Stimulated activated CD4-positive, alpha-beta T cell treated with anti-CD3 and anti-CD28 coated beads, Interleukin-2, amount 100 ng/mL, for 24 hours (primary cell): ENCODE results near the gene NAV3.
"Not testable (repeated sequence)": the region's sequence is repeated elsewhere in the genome, so short reads cannot be mapped to it uniquely, and the experiment has no call there.

Source experiments
- DNase-seq, 2 donors: peaks; one replicate each; pipeline ENCODE4 v3.0.0-alpha.2; 2020

NAV3 gene

DNA sequence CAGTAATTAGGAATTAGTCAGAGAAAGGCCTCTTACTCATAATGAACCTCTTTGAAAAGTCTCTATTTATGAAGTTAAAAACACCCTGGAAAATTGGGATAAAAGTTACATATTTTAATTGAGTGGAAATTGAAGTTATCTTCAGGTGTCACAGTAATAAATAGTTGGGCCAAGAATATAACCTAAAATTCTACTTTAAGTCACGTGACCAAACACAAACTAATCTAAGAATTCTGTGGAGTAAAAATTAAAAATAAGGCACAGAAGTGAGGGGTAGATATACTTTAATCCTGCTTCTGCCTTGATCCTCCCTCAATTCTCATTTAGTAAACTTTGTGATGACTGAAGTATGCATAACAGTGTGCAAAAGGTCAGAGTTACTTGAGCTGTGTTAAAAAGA lies 226.4 kb downstream of the NAV3 start:
- no peak for DNase-seq

DNA sequence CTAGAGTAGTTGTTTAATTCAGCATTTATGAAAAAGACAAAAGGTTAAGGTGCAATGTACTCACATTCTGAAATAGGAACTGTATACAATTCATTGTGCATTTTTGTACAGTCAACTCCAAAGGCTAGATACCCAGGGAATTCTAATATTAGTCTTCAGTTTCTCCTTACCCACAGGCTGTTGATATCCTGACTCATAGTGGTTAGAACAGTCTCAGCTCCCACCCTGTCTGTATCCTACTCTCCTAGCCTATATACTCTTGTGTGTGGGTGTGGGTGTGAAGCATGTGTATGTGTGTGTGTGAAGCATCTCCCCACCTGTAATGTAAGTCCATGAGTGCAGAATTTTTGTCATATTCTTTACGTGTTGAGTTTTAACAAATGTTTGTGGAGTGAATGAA lies 229.5 kb downstream of the NAV3 start:
- no peak for DNase-seq

DNA sequence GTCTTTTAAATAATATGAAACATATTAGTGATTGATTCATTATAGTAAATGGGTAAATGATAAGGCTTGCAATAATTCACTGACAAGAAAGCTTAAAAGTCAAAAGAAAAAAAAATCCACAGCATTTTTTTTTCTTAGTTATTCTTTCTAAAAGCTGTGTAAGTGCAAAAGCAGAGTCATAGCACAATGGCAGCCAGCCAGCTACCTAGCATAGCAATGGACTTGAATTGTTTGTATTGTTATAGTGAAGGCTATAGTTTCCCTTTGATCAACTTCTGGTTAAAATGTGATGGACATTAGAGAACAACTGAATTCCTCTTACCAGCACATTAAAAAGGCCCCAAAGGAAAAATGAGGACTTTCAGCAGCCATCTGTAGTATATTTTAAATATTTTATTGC lies 232.1 kb downstream of the NAV3 start:
- no peak for DNase-seq

DNA sequence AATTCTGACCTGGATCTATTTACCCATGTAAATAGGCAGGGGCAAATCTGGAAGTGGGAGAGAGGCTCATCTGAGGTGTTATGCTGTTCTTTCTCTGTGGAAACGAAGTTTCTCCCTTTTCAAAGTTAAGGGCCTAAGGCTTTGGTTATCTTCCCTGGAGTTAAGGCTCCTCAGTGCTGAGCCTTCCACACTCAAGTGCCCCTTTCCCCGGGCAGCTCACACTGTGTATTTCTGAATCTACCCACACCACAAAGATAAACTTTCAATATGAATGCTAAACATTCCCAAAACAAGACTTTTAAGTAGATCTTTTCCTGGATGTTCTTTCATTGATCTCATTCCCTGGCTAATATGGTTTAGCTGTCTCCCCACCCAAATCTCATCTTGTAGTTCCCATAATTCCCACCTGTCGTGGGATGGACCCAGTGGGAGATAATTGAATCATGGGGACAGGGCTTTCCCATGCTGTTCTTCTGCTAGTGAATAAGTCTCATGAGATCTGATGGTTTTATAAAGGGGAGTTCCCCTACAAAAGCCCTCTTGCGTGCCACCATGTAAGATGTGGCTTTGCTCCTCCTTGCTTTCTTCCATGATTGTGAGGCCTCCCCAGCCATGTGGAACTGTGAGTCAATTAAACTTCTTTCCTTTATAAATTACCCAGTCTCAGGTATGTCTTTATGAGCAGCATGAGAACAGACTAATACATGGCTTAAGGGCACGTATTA lies 251.1 kb downstream of the NAV3 start:
- no peak for DNase-seq

DNA sequence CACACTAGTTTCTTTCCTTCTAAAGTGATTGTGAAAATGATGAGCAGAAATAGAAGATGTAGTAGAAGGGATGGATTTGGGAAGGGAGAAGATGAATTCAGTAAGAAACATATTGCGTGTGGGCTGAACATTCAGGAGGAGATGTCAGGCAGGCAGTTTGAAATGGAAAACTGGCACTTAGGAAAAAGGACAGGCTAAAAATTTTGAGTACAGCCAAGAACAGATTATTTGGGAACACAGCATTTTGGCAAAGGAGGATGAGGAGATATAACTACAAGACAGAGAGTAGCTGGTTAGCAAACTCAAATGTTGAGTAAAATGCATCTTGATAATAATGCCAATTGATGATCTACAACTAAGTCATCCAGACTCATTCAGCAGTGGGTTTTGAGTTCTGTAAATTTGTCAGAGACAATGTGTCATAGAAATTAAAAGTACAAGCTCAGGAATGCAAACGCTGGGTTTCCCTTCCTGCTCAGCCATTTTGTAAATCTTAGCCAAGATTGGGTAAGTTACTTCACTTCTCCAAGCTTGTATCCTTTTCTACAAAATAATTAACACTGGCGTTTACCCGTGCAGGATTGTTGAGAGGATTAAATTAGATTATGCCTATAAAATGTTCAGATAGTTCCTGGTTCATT lies 255.0 kb downstream of the NAV3 start:
- DNase-seq: no peak

DNA sequence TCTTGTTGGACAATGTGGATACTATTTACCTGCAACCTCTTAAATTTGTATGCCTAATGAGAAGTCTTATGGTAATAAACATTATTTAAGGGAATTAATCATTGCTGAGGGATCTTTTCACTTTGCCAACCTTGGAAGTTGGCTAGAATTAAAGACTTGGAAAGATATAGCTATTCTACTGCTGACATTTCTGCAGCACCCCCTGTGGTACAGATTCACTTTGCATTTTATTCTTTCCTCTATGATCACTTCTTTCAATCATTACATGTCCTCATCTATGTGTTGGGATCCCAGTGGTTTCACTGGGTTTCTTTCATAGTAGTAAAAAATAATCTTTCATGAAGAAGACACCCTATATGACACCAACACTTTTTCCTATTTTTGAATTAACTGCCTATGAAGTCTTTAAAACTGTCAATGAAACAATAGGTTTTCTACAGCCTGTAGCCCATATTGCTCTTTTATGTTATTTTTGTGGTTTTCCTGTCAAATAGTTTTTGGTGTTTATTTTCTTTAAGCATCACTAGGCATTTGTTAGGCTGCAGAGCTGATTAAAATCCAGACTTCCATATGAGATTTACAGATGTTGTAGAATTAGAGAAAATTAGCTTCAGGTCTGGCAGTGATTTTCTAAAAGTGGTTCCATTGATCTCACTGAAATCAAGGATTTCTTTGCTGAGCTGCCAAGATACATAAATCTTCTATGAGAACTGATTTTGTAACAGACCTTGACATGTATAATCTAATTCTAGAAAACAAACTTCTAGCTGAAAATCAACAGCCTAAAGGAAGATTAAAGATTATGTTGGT lies 256.1 kb downstream of the NAV3 start:
- no peak for DNase-seq

DNA sequence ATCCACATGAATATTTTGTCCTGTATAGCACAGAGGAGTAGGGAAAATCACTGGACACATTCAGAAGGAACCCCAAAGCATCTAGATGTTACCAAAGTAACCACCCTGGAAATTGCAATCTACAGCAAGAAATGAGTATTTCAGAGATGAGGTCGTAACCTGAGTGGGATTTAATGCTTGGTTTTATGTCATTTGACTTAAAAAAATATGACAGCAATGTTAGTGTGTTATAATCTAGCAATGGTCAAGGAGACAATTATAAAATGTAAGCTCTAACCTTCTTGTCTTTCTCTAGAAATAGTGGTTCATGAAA lies 256.6 kb downstream of the NAV3 start:
- DNase-seq: no peak

DNA sequence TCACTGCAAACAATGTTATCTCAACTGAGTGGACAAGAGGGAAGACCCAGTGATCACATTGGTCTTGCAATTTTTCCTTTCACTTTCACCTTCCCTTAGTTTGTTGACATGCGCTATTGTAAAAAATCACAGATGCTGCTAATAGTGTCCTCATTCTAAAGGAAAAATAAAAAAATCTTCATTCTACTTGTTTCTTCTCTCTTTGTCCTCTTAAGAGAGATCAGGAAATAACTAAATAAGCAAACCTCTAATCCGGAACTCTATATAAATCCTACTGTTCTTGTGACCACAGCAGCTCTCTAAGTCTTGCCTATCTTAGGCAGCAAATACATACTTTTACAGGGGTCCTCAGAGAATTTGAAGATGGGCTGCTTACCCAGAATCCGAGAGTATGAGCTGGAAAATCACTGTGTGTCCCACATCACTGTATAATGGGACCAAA lies 257.7 kb downstream of the NAV3 start:
- no peak for DNase-seq

DNA sequence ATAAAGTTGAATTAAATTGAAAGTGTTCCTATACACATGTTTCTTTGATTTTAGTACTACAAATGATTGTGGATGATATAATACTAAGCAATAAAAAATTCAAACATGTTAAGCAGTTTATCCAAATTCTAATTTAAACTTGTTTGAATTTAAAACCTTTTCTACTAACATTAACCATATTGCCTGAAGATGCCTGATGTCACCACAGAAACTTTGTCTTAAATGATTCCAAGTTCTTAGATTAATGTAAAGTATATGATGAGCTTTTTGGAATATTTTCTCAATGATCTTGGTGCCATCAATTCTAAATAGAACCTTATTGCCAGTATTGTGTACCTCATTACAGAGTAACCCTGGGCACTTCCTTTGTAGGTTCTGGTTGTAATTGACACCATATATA lies 259.6 kb downstream of the NAV3 start:
- DNase-seq: no peak

DNA sequence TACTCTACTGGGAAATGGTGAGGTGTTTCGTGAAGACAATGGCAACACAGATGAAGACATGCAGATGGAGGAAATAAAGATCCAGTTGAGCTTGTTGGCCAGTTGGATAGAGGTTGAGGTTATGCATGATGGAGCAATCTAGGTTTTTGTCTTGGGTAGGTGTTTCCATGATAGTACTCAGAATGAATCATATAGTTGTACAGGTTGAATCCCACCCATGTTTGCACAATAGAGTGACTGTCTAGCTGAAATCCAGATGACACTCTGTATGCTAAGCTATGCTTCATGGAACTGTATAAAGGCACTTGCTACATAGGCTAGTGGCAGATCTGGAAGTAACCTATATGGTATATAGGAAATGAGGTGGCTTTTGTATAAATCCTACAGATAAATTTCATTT lies 264.9 kb downstream of the NAV3 start:
- DNase-seq: no peak

DNA sequence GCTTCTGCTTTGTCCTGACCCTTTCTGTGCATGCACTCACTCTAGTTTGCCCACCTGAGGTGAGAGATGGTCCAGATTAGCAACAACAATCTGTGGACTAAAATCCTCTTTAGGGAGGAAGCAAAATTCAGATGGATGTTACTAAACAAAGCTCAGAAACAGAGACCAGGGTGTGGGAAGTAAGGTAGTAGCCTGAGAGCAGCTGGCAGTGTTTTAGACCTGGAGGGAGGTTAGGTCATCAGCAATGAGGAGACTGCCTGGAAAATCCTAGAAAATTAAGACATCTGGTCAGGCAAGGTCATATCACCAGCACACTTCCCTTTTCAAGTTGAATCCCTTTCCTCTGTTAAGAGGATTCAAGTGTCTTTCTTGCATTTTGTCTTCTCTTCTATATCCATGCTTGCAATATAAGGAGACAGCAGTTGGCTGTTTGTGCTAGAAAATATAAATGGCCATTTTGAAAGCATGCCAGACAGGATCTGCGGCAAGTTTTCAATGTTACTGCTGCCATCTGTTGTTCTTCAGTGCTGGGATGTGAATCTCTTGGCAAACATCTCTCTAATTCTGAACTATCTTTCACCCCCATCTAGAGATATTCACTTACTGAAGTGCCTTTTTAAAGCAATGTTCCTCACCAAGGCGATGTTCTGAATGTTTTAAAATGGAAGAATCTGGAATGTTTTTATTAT lies 266.4 kb downstream of the NAV3 start:
- DNase-seq: no peak

DNA sequence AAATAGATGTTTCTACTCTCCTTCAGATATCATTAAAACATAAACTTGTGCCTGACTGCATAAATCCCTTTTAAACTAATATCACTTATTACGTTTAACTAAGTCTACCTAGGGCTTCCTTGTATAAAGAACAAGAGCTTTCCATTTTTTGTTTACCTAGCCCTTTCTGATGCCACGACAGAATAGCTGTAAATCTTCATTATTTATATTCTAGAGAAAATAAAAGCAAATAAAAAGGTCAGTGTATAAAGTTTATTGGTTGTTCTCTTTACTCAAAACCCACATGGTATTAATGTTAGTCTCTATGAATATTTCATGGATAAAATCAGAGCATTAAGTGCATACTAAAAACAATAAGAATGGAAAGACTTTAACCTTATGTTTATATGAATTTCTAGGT lies 269.1 kb downstream of the NAV3 start:
- no peak for DNase-seq

DNA sequence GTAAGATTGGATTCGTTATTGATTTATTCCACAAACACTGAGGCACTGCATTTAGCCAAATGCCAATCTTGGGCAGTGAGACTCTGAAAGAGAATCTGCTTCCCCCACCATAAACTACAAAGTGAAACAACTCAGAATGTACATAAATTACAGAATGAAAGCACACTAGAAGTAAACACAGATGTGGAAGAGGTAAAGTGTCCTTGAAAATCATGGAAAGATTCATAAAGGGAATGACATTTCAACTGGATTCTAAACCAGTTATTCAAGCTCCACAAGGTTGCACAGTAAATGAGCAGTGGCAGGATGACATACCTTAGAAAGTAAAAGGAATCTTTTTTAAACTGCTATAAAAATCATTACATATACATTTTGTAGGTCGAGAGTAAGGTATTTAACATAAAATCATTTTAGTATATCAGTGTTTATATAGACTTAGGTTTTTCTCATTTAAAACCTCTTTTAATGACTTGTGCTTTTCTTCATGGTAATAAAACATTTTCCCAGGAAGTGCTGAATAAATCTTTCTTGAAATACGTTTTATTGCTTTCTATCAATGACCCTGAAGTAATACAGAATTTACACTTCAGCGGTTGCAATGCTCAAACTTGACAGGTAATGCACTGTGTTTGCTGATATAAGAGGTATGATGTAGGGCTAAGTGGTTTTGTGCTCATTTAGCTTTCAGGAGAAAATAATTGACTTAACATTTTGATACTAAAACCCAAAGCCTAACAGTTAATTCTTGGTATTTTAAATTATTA lies 270.6 kb downstream of the NAV3 start:
- no peak for DNase-seq

DNA sequence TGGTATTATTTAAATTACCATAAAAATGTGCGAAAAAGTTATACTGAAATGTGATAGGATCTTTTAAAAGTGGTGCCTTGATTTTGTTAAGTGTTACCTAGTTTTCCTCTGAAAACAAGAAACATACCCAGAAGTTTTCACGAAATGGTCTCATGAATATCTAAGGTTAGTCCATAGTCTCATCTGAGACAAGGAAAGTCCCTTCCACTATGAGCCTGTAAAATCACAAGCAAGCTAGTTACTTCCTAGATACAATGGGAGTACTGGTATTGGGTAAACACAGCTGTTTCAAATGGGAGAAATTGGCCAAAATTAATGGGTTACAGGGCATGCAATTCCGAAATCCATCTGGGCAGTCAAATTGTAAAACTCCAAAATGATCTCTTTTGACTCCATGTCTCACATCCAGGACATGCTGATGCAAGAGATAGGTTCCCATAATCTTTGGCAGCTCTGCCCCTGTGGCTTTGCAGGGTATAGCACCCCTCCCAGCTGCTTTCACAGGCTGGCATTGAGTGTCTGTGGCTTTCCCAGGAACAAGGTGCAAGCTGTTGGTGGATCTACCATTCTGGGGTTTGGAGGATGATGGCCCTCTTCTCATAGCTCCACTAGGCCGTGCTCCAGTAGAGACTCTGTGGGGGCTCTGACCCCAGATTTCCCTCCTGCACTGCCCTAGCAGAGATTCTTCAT lies 271.4 kb downstream of the NAV3 start:
- no peak for DNase-seq

DNA sequence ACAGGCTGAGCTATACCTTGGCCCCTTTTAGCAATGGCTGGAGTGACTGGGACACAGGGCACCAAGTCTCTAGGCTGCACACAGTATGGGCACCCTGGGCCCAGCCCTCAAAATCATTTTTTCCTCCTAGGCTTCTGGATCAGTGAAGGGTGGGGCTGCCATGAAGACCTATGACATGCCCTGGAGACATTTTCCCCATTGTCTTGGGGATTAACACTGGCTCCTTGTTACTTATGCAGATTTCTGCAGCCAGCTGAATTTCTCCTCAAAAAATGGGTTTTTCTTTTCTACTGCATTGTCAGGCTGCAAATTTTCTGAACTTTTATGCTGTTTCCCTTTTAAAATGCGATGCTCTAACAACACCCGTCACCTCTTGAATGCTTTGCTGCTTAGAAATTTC lies 272.1 kb downstream of the NAV3 start:
- DNase-seq: not testable (repeated sequence)

DNA sequence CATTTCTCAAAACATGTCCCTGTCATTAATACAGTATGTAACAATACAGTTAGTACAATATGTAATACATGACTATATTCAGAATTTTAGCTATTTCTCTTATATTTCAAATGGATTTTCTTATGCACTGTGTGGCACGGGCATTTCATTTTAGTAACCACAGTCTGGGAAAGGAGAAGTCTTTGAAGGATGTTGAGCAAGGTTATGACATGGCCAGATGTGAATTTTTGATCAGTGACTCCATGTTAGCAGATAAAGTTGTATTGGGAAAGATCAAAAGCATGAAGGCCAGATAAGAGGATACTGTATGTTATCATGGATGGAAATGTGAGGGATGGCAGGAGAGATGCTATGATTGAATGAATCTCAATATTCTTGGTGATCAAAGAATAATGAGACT lies 285.2 kb downstream of the NAV3 start:
- no peak for DNase-seq

DNA sequence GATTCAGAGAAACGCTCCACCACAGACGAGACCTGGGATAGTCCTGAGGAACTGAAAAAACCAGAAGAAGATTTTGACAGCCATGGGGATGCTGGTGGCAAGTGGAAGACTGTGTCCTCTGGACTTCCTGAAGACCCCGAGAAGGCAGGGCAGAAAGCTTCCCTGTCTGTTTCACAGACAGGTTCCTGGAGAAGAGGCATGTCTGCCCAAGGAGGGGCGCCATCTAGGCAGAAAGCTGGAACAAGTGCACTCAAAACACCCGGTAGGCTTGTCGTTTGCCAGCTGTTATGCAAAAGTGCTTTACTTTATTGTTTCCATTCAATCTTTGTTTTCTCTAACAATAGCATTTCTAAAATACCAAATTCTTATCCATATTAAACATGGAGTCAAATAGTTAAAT lies 287.3 kb downstream of the NAV3 start:
- no peak for DNase-seq

DNA sequence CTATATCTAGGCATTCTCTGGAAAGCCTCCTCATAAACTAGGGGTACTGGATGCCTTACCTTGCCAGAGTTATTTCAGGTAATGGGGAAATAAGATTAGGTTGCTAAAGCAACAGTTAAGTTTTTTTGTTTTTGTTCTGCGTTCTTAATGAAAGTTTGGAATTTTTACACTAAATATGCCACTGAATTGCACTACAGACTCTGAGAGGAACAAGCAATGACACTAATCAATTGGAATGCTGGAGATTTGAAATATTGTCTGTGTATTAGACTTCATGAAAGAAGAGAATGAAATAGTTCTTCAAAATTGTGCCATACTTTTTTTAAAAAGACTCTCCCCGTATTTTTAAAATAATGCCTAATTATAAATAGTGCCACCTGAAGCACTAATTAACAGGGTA lies 287.8 kb downstream of the NAV3 start:
- no peak for DNase-seq

DNA sequence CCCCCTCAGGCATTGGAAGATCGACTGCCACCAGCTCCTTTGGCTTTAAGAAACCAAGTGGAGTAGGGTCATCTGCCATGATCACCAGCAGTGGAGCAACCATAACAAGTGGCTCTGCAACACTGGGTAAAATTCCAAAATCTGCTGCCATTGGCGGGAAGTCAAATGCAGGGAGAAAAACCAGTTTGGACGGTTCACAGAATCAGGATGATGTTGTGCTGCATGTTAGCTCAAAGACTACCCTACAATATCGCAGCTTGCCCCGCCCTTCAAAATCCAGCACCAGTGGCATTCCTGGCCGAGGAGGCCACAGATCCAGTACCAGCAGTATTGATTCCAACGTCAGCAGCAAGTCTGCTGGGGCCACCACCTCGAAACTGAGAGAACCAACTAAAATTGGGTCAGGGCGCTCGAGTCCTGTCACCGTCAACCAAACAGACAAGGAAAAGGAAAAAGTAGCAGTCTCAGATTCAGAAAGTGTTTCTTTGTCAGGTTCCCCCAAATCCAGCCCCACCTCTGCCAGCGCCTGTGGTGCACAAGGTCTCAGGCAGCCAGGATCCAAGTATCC lies 288.7 kb downstream of the NAV3 start:
- DNase-seq: no peak

DNA sequence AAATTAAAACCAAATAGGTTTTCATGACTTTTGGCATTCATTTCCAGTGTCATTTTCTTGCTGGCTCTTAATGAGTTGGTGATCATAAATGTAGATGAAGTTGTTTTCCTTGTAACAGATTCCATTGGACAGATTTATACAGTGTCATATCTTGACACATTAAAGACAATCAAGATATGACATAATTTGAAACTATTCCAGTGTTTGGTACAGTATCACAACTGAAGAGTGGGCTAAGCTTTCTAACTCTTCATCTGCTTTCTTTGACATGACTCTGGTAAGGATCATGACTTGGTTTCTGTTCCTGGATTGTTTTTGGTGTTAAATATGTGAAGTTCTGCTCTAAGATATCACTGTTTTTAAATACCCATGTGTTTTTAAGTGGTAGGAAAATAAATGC lies 289.6 kb downstream of the NAV3 start:
- DNase-seq: no peak

DNA sequence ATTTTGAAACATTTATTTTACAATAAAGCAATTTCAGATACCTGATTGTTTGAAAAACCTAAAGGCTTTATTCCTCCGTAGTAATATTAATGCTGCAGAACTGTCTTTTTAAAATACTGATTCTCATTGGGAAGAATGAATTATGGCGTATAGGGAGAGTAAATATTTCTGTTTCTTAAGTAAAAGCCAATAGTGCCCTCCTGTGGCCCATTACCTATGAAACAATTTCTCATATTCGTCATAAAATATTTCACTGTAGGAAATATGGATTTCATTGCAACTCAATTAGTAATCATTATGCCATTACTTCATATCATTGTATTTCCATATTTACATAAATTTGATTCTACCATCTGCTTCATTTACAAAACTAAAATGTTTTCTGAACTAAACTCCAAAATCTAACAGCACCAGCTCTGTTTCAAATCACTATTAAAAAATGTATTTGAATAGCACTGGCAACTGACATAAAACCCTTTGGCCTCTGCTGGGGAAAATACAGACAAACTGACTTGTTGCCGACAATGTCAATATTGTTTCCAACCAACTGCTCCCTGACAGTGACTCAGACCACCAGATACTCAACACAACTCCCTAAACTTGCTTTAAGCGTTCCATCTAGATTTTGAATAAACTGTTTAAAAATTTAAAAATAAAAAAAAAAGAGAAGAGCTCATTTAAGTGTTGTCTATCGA lies 290.3 kb downstream of the NAV3 start:
- no peak for DNase-seq
